Measurements from ENCODE around the gene ARHGEF7.

DNA sequence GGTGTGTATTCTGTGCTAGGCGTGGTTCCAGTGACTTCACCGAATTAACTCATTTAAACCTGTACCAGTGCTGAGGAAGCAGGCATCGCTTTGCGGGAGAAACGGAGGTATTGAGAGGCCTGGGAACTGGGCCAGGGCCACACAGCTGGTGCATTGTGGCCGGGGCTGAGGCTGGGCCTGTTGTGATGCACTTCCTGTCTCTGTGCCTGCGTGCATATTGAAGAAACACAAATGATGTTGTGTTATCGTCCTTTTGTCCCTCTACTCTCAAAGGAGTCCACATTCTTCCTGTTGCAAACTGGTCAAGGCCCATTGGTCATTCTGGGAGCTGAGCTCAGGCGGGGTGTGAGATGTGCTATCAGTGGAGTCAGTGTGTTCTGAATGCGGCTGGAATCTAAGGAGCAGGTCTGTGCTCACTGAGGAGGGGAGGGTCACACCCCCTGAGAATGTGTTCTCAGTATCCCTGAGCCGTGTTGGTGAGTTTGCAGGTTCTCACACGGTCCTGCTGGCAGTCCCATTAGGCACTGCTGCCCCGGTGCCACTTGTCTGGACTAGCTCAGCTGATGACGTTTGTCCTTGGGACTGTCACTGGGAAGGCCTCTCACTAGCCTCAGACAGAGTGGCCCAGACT is 62.1 kb downstream of the ARHGEF7 start:
- TF ChIP-seq, protein P1, sequence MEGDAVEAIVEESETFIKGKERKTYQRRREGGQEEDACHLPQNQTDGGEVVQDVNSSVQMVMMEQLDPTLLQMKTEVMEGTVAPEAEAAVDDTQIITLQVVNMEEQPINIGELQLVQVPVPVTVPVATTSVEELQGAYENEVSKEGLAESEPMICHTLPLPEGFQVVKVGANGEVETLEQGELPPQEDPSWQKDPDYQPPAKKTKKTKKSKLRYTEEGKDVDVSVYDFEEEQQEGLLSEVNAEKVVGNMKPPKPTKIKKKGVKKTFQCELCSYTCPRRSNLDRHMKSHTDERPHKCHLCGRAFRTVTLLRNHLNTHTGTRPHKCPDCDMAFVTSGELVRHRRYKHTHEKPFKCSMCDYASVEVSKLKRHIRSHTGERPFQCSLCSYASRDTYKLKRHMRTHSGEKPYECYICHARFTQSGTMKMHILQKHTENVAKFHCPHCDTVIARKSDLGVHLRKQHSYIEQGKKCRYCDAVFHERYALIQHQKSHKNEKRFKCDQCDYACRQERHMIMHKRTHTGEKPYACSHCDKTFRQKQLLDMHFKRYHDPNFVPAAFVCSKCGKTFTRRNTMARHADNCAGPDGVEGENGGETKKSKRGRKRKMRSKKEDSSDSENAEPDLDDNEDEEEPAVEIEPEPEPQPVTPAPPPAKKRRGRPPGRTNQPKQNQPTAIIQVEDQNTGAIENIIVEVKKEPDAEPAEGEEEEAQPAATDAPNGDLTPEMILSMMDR (conservative IDR thresholded peaks at IDR 0.05), result no peak
- TF ChIP-seq ZFX (IDR thresholded peaks at IDR 0.05), result no peak

Data from C4-2B (cell line).